ENCODE data around the gene KAT2A. TPM values are rescaled to one million over a fixed set of nuclear protein-coding genes. Genes with fewer than 3 reads are reported as not detected.

Gene KAT2A
- polyA plus RNA-seq, 1 donor (not counting 4 experiments of a cell fraction or from before 2014, with no cell fraction given), result 28.2 TPM

GRCh38 chr17:42096360-42097111 is 24.6 kb downstream of the KAT2A start:
- Histone ChIP-seq H3K9me3 (ENCODE audit: control insufficient read depth, low read depth, low read length) (no peaks in the 10 kb centered on the region), H3K27me3 (ENCODE audit: control insufficient read depth, extremely low read depth, insufficient read depth, low read length) (peaks cover 34% of the 10 kb centered on the region), H3K79me2 (ENCODE audit: control insufficient read depth, insufficient read depth, low read length) (no peaks in the 10 kb centered on the region), H4K20me1 (ENCODE audit: control insufficient read depth, extremely low read depth, insufficient read depth, low read length) (no peaks in the 10 kb centered on the region), H3K4me3 (ENCODE audit: control insufficient read depth in 2 of 3, extremely low read depth in 1 of 3, insufficient read depth in 2 of 3, low read depth in 1 of 3, low read length in 3 of 3) (no peak overlapping the region), H3K9me1 (ENCODE audit: control insufficient read depth, extremely low read depth, insufficient read depth, low read length) (no peaks in the 10 kb centered on the region), H3K9ac (ENCODE audit: control insufficient read depth, extremely low read depth, insufficient read depth, low read length) (no peak overlapping the region), H3K4me2 (ENCODE audit: control insufficient read depth, extremely low read depth, insufficient read depth, low read depth, low read length) (no peak overlapping the region), H2AFZ (ENCODE audit: control insufficient read depth, low read length) (no peak overlapping the region), H3K4me1 (ENCODE audit: control insufficient read depth, extremely low read depth, insufficient read depth, low read length) (peaks cover 5% of the 10 kb centered on the region), H3K36me3 (ENCODE audit: control insufficient read depth in 2 of 2, extremely low read depth in 1 of 2, insufficient read depth in 2 of 2, low read length in 2 of 2) (no peaks in the 10 kb centered on the region), H3K27ac (ENCODE audit: control insufficient read depth, insufficient read depth, low read length) (no peak overlapping the region)
- dilution Hi-C loops (cut with MboI; ENCODE audit: extremely low pct_ligation_motif_present, low sequenced_read_pairs), result no loop called here
- DNase-seq (ENCODE audit: low read depth, low spot score), result no peak
- FAIRE-seq, result no peak
- TF ChIP-seq EZH2 (IDR thresholded peaks at IDR 0.05; ENCODE audit: low read length) (no peak), CTCF (optimal IDR thresholded peaks at IDR 0.05 in 1 of 3, IDR thresholded peaks at IDR 0.05 in 1 of 3, conservative IDR thresholded peaks at IDR 0.05 in 1 of 3; ENCODE audit: extremely low read depth in 1 of 3, insufficient read depth in 2 of 3, low read length in 3 of 3) (no peak)

GRCh38 chr17:42094375-42095069 is 26.6 kb downstream of the KAT2A start:
- Histone ChIP-seq H3K9me1 (ENCODE audit: control insufficient read depth, extremely low read depth, insufficient read depth, low read length) (no peaks in the 10 kb centered on the region), H3K36me3 (ENCODE audit: control insufficient read depth in 2 of 2, extremely low read depth in 1 of 2, insufficient read depth in 2 of 2, low read length in 2 of 2) (no peaks in the 10 kb centered on the region), H3K27ac (ENCODE audit: control insufficient read depth, insufficient read depth, low read length) (no peak overlapping the region), H2AFZ (ENCODE audit: control insufficient read depth, low read length) (no peak overlapping the region), H3K4me3 (ENCODE audit: control insufficient read depth in 2 of 3, extremely low read depth in 1 of 3, insufficient read depth in 2 of 3, low read depth in 1 of 3, low read length in 3 of 3) (no peak overlapping the region), H3K79me2 (ENCODE audit: control insufficient read depth, insufficient read depth, low read length) (no peaks in the 10 kb centered on the region), H3K9ac (ENCODE audit: control insufficient read depth, extremely low read depth, insufficient read depth, low read length) (no peak overlapping the region), H3K4me2 (ENCODE audit: control insufficient read depth, extremely low read depth, insufficient read depth, low read depth, low read length) (no peak overlapping the region), H3K4me1 (ENCODE audit: control insufficient read depth, extremely low read depth, insufficient read depth, low read length) (peaks cover 5% of the 10 kb centered on the region), H3K27me3 (ENCODE audit: control insufficient read depth, extremely low read depth, insufficient read depth, low read length) (peaks cover 37% of the 10 kb centered on the region), H3K9me3 (ENCODE audit: control insufficient read depth, low read depth, low read length) (no peaks in the 10 kb centered on the region), H4K20me1 (ENCODE audit: control insufficient read depth, extremely low read depth, insufficient read depth, low read length) (no peaks in the 10 kb centered on the region)
- TF ChIP-seq CTCF (optimal IDR thresholded peaks at IDR 0.05 in 1 of 3, IDR thresholded peaks at IDR 0.05 in 1 of 3, conservative IDR thresholded peaks at IDR 0.05 in 1 of 3; ENCODE audit: extremely low read depth in 1 of 3, insufficient read depth in 2 of 3, low read length in 3 of 3) (no peak), EZH2 (IDR thresholded peaks at IDR 0.05; ENCODE audit: low read length) (no peak)
- FAIRE-seq (no peak), DNase-seq (ENCODE audit: low read depth, low spot score) (no peak)
- dilution Hi-C loops (cut with MboI; ENCODE audit: extremely low pct_ligation_motif_present, low sequenced_read_pairs), result no loop called here

Measured in keratinocyte (primary cell).